RPMI8226 (cell line): ENCODE data around the gene DGAT2.
A peak's percentile ranks its signal among the peaks of the same experiment; 100 is the strongest.

Experiments used
- DNase-seq: peaks from one replicate; pipeline ENCODE4 v3.0.0-alpha.2; 2015

DGAT2 gene

DNA sequence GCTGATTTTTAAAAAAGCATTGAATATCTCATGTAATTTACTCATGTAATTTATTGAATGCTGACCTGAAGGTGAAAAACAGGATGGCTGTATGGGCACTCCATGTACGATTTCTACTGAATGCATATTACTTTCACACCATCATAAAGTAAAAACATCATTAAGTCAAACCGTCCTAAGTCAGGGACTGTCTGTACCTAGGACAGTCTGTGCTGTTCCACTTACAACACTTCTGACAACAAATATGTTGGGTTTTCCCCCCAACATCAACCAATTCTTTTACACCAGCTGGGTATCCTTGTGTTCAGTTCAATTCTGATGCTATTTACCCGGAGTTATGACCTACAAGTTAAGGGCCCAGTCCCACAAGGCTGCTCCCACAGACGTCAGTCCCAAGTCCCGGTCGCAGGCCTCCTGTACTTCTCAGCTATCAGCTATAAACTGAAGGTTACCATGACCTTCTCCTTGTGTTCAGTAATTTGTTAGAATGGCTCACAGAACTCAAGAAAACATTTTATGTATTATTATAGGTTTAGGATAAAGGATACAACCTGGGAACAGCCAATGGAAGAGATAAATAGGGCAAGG lies 63.4 kb downstream of the DGAT2 start:
- no peak for DNase-seq

DNA sequence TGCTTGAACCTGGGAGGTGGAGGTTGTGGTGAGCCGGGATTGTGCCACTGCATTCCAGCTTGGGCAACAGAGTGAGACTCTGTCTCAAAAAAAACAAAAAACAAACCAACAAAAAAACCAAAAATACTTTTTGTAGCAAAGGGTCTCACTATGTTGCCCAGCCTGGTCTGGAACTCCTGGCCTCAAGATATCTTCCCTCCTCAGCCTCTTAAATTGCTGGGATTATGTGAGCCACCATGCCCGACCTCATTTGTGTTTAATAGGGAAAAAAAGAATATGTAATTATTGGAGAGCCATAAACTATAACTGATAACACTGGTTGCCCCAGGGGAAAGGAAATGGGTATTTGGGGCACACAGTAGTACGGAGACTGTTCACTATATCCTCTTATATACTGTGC lies 66.2 kb downstream of the DGAT2 start:
- DNase-seq: no peak

DNA sequence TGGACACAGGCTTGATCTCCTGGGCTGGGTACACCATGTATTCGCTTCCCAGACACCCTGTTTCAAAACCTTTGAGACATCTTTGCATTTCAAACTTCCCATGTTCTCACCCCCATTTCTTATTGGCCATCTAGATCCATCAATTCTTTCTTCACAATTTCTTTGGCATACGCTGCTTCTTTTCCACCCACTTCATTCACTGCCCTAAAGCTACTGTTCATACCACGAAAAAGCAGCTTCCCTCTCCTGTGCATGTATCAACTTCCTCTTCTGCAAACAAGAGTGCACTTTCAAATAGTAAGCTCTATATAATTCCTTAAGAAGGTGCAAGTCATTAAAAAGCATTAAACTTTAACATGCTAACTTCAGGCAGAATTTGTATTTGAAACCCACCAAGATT lies 67.8 kb downstream of the DGAT2 start:
- DNase-seq: no peak

DNA sequence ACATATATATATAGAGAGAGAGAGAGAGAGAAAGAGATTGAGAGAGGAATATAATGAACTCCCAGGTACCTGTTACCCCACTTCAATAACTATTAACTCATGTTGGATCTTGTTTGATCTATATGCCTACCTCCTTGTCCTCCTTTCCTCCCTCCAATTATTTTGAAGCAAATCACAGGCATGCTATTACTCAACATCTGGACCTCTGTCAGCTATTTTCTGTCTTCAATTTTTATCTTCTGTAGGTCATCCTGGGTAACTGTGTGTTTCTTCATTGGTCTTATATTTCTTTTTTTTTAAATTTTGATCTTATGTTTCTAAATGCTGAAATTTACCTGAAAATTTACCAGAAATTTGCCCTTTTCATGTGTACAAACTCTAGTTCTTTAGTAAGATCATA lies 71.3 kb downstream of the DGAT2 start:
- no peak for DNase-seq

DNA sequence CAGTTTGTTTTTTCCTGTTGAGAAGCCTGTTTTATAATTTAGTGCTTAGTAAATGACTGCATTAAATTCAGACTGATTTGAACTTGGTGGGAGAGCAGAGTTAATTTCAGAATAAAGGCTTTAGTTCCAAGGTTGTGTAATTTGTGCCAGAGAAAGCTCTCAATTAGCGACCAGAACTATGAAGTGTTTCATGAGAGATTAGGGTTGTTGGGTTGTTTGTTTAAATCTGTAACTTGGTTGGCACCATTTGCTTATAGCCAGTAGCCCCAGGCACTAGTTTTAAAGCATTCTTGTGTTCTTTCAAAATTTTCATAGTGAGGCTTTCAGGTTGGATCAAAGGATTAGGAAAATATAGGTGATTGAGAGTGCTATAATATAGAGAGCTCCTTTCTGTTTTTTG lies 71.9 kb downstream of the DGAT2 start:
- DNase-seq: no peak

DNA sequence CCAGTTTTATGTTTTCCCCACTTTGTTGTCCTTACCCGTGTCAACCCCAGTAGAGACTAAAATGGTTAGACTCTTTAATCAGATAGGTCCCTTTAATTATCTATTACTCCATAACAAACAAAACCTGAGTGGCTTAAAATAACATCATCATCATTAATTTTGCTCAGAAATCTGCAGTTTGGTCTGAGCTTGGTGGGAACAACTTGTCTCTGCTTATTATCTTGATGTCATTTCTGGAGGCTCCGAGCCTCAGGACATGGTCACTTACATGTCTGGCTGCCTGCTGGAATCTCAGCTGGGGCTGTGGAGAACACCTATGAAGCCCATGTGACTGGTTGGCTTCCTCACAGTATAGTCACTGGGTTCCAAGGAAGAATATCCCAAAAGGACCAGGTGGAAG lies 73.2 kb downstream of the DGAT2 start:
- DNase-seq: no peak

- DNase-seq: no peak
These were observed 76.7 kb downstream of the DGAT2 start for GRCh38 chr11:75845324-75845723.

GRCh38 chr11:75849894-75850293 lies 81.3 kb downstream of the DGAT2 start:
- DNase-seq: no peak

DNA sequence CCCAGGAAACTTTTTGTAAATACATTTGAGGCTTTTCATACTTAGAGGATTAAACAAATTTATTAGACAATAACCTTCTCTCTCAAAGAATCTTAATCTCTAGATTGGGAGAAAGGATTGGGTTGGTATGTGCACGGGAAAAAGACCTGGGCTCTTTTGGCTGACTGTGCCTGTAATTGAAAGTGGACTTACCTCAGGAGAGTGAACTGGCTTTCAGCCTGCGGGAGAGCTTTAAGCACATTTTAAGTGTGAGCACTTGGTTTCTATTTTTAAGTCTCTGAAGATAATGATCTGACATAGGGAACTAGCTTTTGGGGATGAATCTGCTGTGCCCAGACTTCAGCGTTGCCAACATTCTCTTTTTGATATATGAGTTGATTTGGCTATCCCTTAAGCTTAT lies 82.2 kb downstream of the DGAT2 start:
- peak; percentile 18 for DNase-seq
